HG03558 (cell line): ENCODE data around the gene USP21.
A peak's percentile ranks its signal among the peaks of the same experiment; 100 is the strongest.

Experiments used
- ATAC-seq: cut with Tn5 transposase; IDR thresholded peaks from one replicate; pipeline ENCODE4 v1.9.1; 2021; ENCODE audit warnings: moderate number of reproducible peaks; ENCODE audit not compliant: unreplicated experiment; ENCODE audit errors: extremely low read depth

USP21 gene

DNA sequence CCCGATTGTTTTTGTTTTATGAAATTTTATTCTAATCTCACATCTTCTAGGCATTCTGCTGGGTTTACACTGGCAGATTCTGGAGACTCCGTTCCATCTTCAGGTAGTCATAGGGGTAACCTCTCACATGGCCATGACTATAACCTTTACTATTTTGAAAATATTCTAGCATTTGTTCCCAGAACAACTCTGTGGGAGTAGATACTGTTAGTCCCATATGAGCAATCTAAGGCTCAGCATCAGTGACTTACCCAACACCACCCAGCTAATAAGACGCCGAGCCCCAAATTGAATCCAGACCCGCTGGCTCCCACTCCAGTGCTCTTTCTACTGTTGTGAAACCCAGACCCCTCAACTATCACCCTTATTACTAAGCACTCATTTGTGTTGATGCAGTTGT is 29.7 kb downstream of the USP21 start:
- ATAC-seq: no peak

- ATAC-seq: no peak
Observed at GRCh38 chr1:161190962-161191521, 31.7 kb downstream of the USP21 start.

GRCh38 chr1:161191971-161192370 is 32.7 kb downstream of the USP21 start:
- no peak for ATAC-seq

GRCh38 chr1:161192476-161193465 is 33.5 kb downstream of the USP21 start:
- peak; percentile 44 for ATAC-seq

DNA sequence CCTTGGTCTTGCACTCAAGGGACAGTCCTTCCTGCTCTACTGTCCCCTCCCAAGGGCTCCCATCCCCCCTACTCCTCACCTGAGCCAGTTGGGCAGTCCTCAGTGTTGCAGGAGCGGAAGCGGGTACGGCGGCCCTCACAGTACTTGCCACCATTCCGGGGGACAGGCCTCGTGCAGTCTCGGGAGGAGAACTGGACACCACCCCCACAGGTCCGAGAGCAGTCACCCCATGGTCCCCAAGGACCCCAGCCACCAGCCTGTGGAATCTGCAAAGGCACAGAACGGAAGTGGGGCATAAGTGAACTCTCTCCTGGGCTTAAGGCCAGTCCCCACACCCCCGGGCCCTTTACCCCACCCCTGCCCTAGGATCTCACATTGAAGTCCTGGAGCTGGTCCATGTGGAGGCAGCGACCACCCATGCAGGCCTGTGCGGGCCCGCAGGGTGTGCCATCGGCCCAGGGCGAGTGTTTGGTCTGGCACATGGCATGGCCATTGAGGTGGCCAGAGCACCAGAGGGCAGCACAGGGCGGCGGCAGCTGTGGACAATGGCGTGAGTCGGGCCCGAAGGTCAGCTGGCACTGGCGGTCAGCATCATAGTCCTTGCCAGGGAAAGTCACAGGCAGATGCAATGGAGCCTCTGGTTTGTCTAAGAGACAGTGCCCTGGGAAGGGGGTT is 34.4 kb downstream of the USP21 start:
- no peak for ATAC-seq

DNA sequence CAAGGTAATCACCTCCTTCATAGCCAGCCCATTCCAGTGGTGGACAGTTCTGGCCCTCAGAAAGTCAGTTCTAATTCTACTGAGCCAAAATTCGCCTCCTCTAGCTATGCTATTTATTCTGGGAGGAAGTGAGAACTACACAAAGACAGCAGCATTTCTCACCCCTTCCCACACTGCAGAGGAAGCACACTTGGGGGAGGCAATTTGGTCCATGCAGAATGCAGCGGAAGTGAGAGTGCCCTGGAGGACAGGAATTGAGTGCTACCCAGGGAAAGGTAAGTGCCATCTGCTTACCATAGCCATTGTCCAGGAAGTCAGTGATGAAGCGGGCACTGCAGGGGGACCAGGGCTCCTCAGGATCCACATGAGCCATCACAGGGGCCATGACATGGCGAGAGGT is 35.9 kb downstream of the USP21 start:
- ATAC-seq: no peak

GRCh38 chr1:161196111-161196510 is 36.8 kb downstream of the USP21 start:
- no peak for ATAC-seq

DNA sequence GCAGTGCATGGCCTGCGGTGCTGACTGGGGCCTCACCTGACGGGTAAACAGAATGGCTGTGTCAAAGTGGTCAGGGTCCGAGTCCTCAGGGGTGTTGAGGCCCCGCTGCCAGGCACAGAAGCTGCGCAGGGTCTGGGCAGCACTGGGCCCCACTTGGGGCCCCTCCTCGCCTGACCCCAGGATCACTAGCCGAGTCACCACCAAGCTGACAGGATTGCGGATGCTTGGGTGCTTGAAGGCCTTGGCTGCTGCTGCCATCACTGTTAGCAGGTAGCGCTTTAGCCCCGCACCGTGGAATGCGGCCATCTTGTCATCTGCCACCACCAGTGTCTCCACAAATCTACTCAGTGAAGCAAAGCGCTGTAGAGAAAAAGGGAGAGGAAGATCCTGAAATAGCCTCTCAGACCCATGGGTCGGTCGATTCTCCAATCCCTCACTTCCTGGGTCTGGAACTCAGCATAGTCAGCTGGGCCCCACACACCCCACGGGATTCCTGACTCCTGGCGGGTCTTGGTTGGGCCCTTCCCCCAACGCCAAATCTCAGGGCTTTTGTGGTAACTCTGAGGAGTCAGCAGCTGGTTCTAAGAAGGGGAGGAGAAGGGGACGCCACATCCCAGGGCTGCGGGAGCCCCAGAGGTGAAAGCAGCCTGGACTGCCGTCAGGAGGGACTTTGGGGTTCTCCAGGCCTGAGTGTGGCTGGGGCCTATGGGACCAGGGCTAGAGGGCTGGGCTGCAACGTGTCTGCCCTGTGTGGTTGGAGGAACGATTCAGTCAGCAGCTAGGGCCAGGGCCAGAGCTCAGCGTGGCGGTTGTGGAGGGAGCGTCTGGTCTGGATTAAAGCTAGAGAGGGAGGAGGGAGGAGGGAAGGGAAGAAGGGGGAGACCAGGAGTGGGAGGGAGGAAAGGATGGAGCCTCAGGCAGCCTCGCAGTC is 37.5 kb downstream of the USP21 start:
- no peak for ATAC-seq

GRCh38 chr1:161197560-161198193 is 38.4 kb downstream of the USP21 start:
- ATAC-seq: no peak

DNA sequence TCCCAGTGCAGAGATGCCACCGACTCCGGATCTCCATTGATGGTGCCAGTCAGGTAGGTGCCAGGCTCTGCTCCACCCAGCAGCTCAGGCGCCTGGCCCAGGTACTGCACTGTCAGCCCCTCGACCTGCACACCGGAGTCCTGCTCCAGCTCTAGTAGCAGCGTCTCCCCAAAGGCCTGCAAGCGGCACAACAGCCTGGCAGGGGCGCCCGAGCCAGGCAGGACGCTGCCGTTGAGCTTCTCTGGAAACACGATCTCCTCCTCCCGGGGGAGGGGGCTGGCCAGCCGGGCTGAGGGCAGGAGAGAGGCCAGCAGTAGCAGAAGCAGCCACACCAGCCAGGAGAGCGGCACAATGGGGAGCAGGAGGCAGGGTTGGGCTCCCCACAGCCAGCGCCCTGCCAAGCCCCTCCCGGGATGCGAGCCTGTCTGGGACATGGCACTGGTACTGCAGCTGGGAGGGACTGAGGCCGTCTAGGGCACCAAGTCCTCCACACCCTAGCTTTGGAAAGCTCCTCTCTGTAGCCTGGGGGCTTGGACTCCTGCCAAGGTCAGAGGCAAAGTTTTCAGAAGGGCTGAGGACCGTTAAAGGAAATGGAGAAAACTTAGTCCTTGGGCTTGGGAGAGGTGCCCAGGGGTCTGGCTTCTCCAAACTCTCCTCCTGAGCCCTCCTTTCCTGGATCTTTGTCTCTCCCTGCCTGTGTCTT is 39.0 kb downstream of the USP21 start:
- no peak for ATAC-seq

- ATAC-seq: no peak
Observed at GRCh38 chr1:161198897-161199431, 39.7 kb downstream of the USP21 start, which contains the start of gene ADAMTS4. Gene ADAMTS4 (minus strand): TSS chr1:161199054. CDS start chr1:161198627, 427 bp downstream.

DNA sequence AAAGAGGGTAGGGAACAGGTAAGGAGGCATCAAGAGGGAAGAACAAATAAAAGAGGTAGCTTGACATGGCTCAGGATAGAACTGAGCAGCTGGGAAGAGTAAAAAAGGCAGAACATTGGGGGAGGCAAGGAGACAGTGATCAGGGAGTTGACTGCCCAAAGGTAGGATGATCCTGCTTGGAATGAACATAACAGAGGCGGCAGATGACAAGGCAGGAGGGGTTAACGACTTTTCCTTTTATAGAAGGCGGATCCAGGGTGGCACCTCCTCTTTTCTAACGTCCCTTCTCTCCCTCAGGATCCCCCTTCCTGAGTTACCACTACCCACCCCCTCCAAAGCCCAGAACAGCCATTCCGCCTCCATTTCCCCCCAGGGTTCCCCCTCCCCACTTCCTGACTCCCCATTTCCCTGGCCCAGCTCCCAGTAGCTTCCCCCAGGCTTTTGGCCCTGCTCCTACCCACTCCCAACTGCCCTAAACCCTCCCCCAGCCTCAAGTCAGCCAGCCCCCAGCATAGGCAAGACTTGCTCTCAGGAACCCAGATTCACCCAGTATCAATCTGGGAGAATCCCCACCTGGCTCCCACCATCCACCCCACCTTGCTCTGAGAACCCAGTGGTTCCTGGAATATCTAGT is 40.3 kb downstream of the USP21 start:
- no peak for ATAC-seq

DNA sequence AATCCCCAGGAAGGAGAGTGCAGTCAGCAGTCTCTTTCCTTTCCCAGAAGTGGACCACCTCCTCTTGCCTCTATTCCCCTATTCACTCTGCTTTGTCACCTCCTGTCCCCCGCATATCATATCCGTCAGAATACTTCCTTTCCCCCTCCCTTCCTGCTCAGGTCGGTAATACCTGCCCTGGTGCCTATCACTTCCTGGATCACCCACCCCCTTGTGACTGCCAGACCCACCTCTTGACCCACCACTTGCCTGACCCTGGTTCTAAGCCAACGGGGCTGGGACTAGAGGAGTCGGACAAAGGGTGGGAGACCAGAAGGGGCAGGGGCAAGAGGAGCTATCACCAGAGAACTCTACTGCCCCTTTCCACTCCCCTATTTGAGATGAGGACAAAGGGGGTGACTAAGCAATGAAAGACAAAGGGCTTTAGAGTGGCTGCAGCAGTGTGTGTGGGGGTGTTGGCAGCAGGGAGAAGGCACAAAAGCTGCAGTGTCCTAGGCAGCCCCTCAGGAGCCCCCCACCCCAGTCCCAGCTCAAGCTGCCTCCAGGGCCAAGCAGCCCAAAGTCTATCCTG is 41.2 kb downstream of the USP21 start:
- no peak for ATAC-seq

DNA sequence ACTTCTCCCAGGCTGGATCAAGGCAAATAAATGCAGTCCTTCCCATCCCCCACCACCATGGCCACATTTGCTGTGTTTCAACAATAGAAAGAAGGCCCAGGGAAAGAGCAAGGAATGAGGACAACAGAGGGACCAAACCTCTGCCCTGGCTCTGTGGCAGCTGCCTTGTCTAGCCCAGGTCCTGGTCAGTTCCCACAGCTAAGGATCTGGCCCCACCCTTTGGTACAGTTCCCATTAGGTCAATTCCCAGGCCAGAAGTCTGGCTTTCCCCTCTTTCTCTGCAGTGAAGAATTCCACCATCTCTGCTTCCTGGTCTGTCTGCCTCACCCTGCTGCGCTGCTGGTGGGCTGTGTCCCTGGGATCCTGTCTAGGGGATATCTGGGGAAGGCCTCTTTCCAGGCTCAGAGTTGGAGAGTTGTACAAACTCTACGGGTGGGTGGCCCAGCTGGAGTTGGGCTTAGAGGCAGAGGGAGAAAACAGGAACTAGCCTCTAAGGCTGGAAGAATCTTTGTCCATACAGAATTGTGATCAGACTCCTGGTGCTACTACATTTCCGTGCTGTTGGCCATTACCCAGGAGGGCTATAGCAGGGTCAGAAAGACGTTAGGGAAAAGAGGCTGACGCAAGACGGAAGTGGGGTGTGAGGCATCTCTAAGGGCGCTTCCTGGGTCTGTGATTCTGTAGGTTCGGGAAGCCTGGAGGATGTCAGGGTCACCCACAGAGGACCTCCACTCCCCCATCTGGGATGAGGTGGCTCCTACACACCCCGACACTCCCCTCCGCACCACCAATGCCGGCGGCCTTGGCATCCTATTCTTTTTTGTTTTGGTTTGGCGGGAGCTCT is 41.9 kb downstream of the USP21 start:
- ATAC-seq: no peak

DNA sequence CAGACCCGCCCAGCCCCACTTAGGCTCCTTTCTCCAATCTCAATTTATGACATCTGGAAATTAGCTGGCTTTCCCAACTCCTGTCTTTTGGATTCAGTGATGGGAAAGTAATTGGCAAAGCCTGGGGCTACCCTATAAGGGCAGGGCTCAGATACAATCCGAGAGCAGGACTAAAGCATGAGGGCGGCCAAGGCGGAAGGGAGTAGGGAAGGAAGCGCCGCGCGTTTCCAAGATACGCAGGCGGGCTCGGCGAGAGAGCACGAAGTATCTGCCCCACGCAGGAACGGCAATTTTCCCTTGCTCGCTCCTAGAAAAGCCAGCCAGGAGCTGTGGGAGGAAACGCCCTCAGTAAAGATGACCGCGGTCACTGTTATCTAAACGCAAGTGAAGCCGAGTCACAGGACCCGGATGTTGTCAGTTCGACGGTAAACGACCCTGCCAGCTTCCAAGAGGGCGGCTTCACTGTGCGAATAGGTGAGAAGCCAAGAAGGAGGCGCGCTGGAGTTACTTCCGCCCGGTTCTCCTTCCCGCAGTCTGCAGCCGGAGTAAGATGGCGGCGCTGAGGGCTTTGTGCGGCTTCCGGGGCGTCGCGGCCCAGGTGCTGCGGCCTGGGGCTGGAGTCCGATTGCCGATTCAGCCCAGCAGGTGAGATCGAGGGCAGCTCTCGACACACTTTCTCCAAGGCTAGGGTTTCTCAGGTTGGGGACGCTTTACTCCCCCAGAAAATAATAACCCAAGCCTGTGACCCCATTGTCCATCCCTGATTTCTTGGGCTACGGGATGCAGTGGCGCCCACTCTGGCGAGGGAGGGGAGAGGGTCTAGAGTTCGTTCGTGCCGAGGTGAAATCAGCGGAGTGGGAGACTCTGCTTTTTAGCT is 42.8 kb downstream of the USP21 start, which contains the start of gene NDUFS2:
NDUFS2 (plus strand) TSS at position 532 of the 877 bp plus-strand sequence; CDS start at position 551, 19 bp downstream.
- ATAC-seq: peak; percentile 64
